Forelimb muscle (tissue), 1 donor: ENCODE results near the gene SEC16A. TPM values are rescaled to one million over a fixed set of nuclear protein-coding genes. Genes with fewer than 3 reads are reported as not detected.

Experiments
- DNase-seq: peaks from one replicate; pipeline ENCODE4 v3.0.0-alpha.2; 2013; ENCODE audit warnings: low read depth
- polyA plus RNA-seq: library from polyadenylated mRNA; unstranded; fragments of 120-200 nt; gene quantifications from one replicate; pipeline ENCODE4 v1.2.1, GENCODE V29; 2013; ENCODE audit not compliant: insufficient read length

The SEC16A gene
- polyA plus RNA-seq, 1 donor: 30.9 TPM

- DNase-seq: no peak
Measured at GRCh38 chr9:136466155-136466541, 16.7 kb downstream of the SEC16A start.

GRCh38 chr9:136465500-136466154, 17.2 kb downstream of the SEC16A start:
- DNase-seq: no peak

GRCh38 chr9:136464241-136464640, 18.6 kb downstream of the SEC16A start:
- no peak for DNase-seq

GRCh38 chr9:136463578-136463977, 19.3 kb downstream of the SEC16A start:
- DNase-seq: no peak

- no peak for DNase-seq
Measured at GRCh38 chr9:136462664-136463063, 20.2 kb downstream of the SEC16A start.

GRCh38 chr9:136460772-136461325, 22.0 kb downstream of the SEC16A start:
- no peak for DNase-seq

- DNase-seq: no peak
Measured at GRCh38 chr9:136459425-136459824, 23.4 kb downstream of the SEC16A start.

GRCh38 chr9:136457326-136457725, 25.5 kb downstream of the SEC16A start:
- no peak for DNase-seq

- no peak for DNase-seq
Measured at GRCh38 chr9:136456258-136456657, 26.6 kb downstream of the SEC16A start.

- DNase-seq: no peak
Measured at GRCh38 chr9:136455043-136456002, 27.5 kb downstream of the SEC16A start.

- DNase-seq: no peak
Measured at GRCh38 chr9:136454026-136454796, 28.6 kb downstream of the SEC16A start.

- no peak for DNase-seq
Measured at GRCh38 chr9:136453326-136453725, 29.5 kb downstream of the SEC16A start.

GRCh38 chr9:136451221-136451877, 31.5 kb downstream of the SEC16A start:
- DNase-seq: no peak

- no peak for DNase-seq
Measured at GRCh38 chr9:136448655-136449054, 34.2 kb downstream of the SEC16A start.

- no peak for DNase-seq
Measured at GRCh38 chr9:136447173-136447778, 35.6 kb downstream of the SEC16A start.

- DNase-seq: no peak
Measured at GRCh38 chr9:136445799-136446198, 37.0 kb downstream of the SEC16A start.

GRCh38 chr9:136444102-136444501, 38.7 kb downstream of the SEC16A start:
- DNase-seq: no peak

- DNase-seq: no peak
Measured at GRCh38 chr9:136443687-136444086, 39.2 kb downstream of the SEC16A start.

GRCh38 chr9:136443087-136443486, 39.8 kb downstream of the SEC16A start:
- no peak for DNase-seq

- DNase-seq: no peak
Measured at GRCh38 chr9:136442265-136442664, 40.6 kb downstream of the SEC16A start.

- no peak for DNase-seq
Measured at GRCh38 chr9:136441681-136442245, 41.1 kb downstream of the SEC16A start.
